NCI-H526 treated with DMSO at 0.1 percent for 48 hours (cell line): ENCODE results near the gene KLHL1.

Experiments used
- DNase-seq: peaks from one replicate; lab custom pipeline; 2025; lab: John Stamatoyannopoulos, UW

The KLHL1 gene

GRCh38 chr13:69872321-69873047, 235.8 kb downstream of the KLHL1 start:
- no peak for DNase-seq

GRCh38 chr13:69866555-69866954, 241.7 kb downstream of the KLHL1 start:
- no peak for DNase-seq

GRCh38 chr13:69857183-69857821, 250.9 kb downstream of the KLHL1 start:
- DNase-seq, result peak; percentile 64

GRCh38 chr13:69856331-69856730, 251.9 kb downstream of the KLHL1 start:
- no peak for DNase-seq

- DNase-seq, result no peak
Measured at GRCh38 chr13:69828527-69828926, 279.7 kb downstream of the KLHL1 start.

GRCh38 chr13:69820180-69820579, 288.1 kb downstream of the KLHL1 start:
- peak; percentile 14 for DNase-seq

GRCh38 chr13:69817333-69817869, 290.9 kb downstream of the KLHL1 start:
- no peak for DNase-seq

GRCh38 chr13:69809152-69809551, 299.1 kb downstream of the KLHL1 start:
- no peak for DNase-seq

GRCh38 chr13:69796256-69796655, 312.0 kb downstream of the KLHL1 start:
- no peak for DNase-seq

- no peak for DNase-seq
Measured at GRCh38 chr13:69793783-69794453, 314.3 kb downstream of the KLHL1 start.

GRCh38 chr13:69776937-69777336, 331.3 kb downstream of the KLHL1 start:
- DNase-seq, result no peak

- DNase-seq, result no peak
Measured at GRCh38 chr13:69769608-69770007, 338.6 kb downstream of the KLHL1 start.

GRCh38 chr13:69761581-69761980, 346.7 kb downstream of the KLHL1 start:
- DNase-seq, result no peak

- no peak for DNase-seq
Measured at GRCh38 chr13:69755101-69755500, 353.2 kb downstream of the KLHL1 start.

- no peak for DNase-seq
Measured at GRCh38 chr13:69751259-69751658, 357.0 kb downstream of the KLHL1 start.

GRCh38 chr13:69737129-69737935, 370.9 kb downstream of the KLHL1 start:
- peak; percentile 42 for DNase-seq

GRCh38 chr13:69721631-69722030, 386.6 kb downstream of the KLHL1 start:
- DNase-seq, result no peak

GRCh38 chr13:69720278-69720983, 387.8 kb downstream of the KLHL1 start:
- DNase-seq, result no peak

GRCh38 chr13:69706807-69707206, 401.4 kb downstream of the KLHL1 start:
- no peak for DNase-seq

- no peak for DNase-seq
Measured at GRCh38 chr13:69704311-69704710, 403.9 kb downstream of the KLHL1 start.

GRCh38 chr13:69690999-69691398, 417.3 kb downstream of the KLHL1 start:
- DNase-seq, result no peak
